Left ventricle myocardium inferior (tissue), 1 donor: ENCODE results near the gene STX1B. TPM values are rescaled to one million over a fixed set of nuclear protein-coding genes. Genes with fewer than 3 reads are reported as not detected.

Experiments used
- DNase-seq: peaks from one replicate; pipeline ENCODE4 v3.0.0-alpha.2; 2020
- H3K27ac ChIP-seq: fragments of 200-600 bp; replicated peaks from 2 replicates; pipeline ENCODE4 v1.8.0; 2021
- H3K27me3 ChIP-seq: fragments of 200-600 bp; 2 replicates; pipeline ENCODE4 v1.8.0; 2021; ENCODE audit warnings: low read depth
- H3K36me3 ChIP-seq: fragments of 200-600 bp; 2 replicates; pipeline ENCODE4 v1.8.0; 2021
- H3K4me1 ChIP-seq: fragments of 200-600 bp; 2 replicates; pipeline ENCODE4 v1.8.0; 2021
- H3K4me3 ChIP-seq: fragments of 200-600 bp; 2 replicates; pipeline ENCODE4 v1.8.0; 2021; ENCODE audit warnings: mild to moderate bottlenecking, moderate library complexity
- H3K9me3 ChIP-seq: fragments of 200-600 bp; replicated peaks from 2 replicates; pipeline ENCODE4 v1.8.0; 2021
- intact Hi-C: fragments of 100-400 bp; cut with micrococcal nuclease; formaldehyde crosslinking; loops from one replicate; pipeline ENCODE4 v1.11.0; 2022
- total RNA-seq: library from RNA; stranded (reverse); fragmentation: NEBNext Ultra II Directional; extraction: Animal tissue kit (Norgen Biotek cat#: 25700); gene quantifications from one replicate; pipeline ENCODE4 v1.2.1, GENCODE V29; 2021
- TF ChIP-seq, protein P1 (sequence below): fragments of 200-600 bp; IDR thresholded peaks from 2 replicates; pipeline ENCODE4 v1.8.0; 2021; ENCODE audit warnings: antibody characterized with exemption, mild to moderate bottlenecking, borderline replicate concordance
- donor health status: DM: no; HTN: yes; CAD: no; lungs with severe emphysema.

STX1B gene
- total RNA-seq, 1 donor from 2014 or later: 0.77 TPM

DNA sequence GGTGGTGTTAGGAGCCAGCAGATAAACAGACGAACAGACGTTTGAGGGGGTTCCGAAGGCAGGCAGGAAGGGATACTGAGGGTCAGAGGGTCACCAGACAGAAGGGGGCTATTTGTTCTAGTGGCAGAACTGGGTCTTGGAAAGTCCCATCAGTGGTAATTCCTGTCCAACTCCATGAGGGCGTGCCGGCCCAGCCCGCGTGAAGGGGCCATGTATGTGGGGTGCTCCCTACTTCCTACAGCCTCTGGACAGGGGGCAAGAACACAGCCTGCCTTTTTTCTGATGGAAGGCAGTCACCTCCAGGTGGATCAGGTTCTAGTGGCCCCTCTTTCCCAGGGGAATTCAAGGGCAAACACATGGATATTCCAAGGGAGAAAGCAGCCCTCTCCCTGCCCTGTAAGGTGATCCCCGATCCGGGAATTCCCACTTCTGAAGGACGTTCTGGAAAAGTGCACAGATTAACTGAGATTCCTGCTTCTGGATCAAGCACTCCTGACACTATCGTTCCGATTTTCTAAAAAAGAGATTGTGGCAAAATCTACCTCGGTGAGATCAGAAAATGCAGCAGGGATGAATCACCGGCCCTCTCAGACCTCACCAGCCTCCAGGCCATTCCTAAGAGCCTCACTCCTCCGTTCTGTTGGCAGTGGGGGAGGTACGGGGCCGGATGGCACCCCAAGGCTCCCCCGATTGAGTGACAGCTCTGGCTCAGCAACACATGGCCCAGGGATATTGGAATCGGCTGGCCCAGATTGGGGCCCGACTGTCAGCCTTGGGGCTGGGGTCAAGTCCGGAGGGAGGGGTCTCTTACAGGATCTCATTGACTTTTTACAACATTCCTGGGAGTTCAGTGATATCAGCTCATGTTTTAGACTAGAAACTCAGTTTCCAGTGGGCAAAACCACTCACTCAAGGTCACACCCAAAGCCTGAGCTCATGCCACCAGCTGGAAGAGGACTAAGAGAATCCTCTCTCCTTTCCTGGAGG lies 12.4 kb downstream of the STX1B start:
- Histone ChIP-seq H3K9me3 (no peaks in the 10 kb centered on the region), H3K4me1 (peaks cover 25% of the 10 kb centered on the region), H3K4me3 (peak overlapping the region; percentile 68), H3K27ac (peak overlapping the region; percentile 63), H3K36me3 (no peaks in the 10 kb centered on the region), H3K27me3 (no peaks in the 10 kb centered on the region)
- intact Hi-C loops: no loop called here
- TF ChIP-seq, protein P1, sequence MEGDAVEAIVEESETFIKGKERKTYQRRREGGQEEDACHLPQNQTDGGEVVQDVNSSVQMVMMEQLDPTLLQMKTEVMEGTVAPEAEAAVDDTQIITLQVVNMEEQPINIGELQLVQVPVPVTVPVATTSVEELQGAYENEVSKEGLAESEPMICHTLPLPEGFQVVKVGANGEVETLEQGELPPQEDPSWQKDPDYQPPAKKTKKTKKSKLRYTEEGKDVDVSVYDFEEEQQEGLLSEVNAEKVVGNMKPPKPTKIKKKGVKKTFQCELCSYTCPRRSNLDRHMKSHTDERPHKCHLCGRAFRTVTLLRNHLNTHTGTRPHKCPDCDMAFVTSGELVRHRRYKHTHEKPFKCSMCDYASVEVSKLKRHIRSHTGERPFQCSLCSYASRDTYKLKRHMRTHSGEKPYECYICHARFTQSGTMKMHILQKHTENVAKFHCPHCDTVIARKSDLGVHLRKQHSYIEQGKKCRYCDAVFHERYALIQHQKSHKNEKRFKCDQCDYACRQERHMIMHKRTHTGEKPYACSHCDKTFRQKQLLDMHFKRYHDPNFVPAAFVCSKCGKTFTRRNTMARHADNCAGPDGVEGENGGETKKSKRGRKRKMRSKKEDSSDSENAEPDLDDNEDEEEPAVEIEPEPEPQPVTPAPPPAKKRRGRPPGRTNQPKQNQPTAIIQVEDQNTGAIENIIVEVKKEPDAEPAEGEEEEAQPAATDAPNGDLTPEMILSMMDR: no peak
- no peak for DNase-seq

DNA sequence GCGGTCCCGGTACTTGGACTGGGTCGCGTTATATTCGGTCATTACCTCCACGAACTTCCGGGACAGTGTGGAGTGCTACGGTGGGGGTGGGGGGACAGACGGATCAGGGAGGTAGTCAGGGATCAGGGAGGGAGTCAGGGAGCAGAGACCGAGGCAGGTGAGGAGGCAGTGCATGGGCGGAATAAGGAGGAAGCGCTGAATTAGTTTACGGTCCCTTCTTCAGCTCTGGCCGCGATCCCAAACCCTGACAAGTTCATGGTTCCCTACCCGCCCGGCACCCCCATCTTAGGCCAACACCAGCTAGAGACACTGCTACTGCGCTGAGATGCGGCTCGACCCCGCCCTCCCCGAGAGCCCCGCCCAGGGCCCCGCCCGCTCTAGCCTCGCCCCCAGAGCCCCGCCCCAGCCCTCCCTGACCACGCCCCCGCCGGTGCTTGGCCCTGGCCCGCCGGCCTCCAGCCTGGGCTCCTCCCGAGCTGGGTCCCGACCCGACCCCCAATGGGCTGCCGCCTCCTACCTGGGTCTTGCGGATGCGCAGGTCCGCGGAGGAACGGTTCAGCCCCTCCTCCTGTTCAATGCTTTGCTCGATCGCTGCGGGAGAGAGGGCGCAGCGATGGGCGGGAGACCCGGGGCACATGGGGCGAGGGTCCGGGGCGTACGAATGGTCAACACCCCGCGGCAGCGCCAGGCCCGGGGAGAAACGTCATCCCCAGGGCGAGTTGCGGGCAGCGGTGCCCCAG lies 13.3 kb downstream of the STX1B start:
- peak overlapping the region; percentile 67 for H3K27ac ChIP-seq
- intact Hi-C loops: no loop called here
- no peaks in the 10 kb centered on the region for H3K27me3 ChIP-seq
- TF ChIP-seq, protein P1: no peak
- peak overlapping the region; percentile 68 for H3K4me3 ChIP-seq
- peaks cover 25% of the 10 kb centered on the region for H3K4me1 ChIP-seq
- no peaks in the 10 kb centered on the region for H3K9me3 ChIP-seq
- H3K36me3 ChIP-seq: no peaks in the 10 kb centered on the region
- peak; percentile 86 for DNase-seq

DNA sequence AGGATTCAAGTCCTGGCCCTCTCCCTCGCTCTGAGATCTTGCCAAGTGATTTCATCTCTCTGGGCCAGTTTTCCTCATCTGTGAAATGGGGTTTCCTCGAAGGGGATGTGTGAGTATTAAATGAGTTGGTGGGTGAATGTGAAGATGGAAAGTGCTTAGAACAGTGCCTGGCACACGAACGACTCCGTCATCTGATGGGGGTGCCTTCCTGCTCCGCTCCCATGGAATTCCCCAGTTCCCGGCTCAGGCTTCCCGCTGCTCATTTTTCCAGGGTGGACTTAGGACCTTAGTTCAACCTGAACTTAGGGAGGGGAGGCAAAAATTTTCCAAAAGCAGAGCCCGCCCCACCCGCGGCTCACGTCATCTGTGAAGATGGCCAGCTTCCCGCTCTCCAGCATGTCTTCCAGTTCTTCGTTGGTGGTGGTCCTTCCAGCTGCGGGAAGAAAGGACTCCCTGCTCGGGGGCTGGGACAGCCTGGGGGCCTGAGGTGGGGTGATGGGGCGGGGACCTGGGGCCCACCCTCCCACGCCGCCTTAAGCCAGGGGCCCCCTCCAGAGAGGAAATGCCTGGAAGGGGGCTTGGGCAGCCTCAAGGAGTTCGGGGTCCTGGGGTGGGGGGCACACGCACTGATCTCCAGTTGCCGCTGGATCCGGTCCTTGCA lies 14.0 kb downstream of the STX1B start:
- TF ChIP-seq, protein P1: no peak
- DNase-seq: no peak
- no peaks in the 10 kb centered on the region for H3K27me3 ChIP-seq
- H3K4me1 ChIP-seq: peaks cover 21% of the 10 kb centered on the region
- no peaks in the 10 kb centered on the region for H3K9me3 ChIP-seq
- peak overlapping the region; percentile 68 for H3K4me3 ChIP-seq
- H3K36me3 ChIP-seq: no peaks in the 10 kb centered on the region
- intact Hi-C loops: no loop called here
- peak overlapping the region; percentile 67 for H3K27ac ChIP-seq

DNA sequence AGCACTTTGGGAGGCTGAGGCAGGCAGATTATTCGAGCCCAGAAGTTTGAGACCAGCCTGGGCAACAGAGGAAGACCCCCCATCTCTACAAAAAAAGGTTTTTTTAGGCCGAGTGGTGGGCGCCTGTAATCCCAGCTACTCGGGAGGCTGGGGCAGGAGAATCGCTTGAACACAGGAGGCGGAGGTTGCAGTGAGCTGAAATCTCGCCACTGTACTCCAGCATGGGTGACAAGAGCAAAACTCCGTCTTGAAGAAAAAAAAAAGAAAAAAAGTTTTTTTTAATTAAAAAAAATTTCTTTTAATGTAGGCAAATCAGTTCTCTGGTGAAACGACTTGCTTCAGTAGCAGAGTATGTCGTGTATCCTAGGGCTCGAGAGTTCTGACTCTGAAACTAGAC lies 14.5 kb downstream of the STX1B start:
- H3K27ac ChIP-seq: peak overlapping the region; percentile 67
- DNase-seq: no peak
- peaks cover 21% of the 10 kb centered on the region for H3K4me1 ChIP-seq
- no peaks in the 10 kb centered on the region for H3K36me3 ChIP-seq
- TF ChIP-seq, protein P1: no peak
- no peak overlapping the region for H3K4me3 ChIP-seq
- intact Hi-C loops: no loop called here
- no peaks in the 10 kb centered on the region for H3K9me3 ChIP-seq
- no peaks in the 10 kb centered on the region for H3K27me3 ChIP-seq
